ENCODE results near the gene RERE.

Gene RERE

DNA sequence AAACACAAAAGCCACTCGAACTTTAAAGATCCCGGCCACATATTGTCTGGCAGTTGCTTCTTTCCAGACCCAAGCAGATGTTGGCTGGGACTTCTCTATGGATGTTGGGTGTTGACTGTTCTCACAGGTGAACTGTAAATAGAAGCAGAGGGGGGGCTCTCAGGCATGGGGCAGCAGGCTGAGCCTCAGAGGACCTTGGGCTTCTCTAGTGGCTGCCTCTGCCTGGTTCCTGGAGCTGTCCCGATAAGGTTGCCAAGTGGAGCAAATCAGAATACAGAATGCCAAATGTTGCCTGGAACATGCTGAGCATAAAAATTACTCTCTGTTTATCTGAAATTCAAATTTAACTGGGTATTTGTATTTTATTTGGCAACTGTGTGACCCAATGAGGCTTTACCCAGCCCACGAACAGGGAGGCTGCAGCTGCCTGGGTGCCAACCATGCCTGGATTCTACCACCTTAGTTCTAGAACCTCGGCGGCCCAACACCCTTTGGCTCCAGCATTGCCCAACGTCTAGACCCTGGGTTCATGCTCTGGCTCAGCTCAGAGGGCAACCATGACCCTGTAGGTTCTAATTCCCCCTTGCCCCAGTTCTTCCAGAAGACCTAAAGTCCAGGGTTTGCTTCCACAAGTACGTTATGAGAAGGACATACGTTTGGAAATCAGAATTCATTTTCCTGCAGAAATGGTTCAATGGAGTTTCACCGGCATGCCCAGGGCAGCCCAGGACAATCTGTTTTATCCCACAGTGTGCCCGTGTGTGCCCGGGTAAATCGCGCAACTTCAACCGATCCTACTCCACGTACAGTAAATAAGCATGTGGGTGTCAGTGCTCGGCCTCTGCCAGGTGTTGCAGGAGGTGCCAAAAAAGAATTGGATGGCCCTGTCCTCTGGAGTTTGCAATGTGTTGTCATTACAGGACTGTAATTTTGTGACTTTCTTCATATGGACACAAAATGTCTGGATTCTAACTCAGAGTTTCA, 504.9 kb downstream of the RERE start:
- FAIRE-seq: no peak

DNA sequence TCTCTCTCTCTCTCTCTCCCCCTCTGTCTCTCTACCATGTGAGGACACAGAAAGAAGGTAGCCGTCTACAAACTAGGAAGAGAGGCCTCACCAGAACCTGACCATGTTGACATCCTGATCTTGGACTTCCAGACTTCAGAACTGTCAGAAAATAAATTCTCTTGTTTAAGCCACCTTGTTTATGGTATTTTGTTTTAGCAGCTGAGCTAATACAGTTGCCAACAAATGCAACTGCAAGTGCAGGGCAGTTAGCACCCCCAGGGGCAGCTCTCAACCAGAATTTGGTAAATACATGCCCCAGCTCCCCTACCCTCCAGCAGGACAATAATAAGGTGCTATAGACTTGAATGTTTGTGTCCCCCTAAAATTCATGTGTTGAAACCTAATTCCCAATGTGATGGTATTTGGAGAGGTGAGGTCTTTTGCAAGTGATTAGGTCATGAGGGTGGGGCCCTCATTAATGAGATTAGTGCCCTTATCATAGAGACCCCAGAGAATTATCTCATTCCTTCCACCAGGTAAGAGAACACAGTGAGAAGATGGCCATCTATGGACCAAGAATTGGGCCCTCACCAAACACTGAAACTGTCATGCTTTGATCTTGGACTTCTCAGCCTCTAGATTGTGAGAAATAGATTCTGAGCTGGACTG, 506.2 kb downstream of the RERE start:
- FAIRE-seq: no peak

DNA sequence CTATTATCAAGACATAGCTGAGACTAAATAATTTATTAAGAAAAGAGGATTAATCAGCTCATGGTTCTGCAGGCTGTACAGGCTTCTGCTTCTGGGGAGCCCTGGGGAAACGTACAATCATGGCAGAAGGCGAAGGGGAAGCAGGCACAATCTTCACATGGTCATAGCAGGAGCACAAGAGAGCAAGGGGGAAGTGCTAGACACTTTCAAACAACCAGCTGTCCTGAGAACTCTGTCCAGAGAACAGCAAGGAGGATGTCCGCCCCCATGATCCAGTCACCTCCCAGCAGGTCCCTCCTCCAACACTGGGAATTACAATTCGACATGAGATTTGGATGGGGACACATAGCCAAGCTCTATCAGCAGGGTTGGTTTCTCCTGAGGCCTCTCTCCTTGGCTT, 509.8 kb downstream of the RERE start:
- no peak for FAIRE-seq

DNA sequence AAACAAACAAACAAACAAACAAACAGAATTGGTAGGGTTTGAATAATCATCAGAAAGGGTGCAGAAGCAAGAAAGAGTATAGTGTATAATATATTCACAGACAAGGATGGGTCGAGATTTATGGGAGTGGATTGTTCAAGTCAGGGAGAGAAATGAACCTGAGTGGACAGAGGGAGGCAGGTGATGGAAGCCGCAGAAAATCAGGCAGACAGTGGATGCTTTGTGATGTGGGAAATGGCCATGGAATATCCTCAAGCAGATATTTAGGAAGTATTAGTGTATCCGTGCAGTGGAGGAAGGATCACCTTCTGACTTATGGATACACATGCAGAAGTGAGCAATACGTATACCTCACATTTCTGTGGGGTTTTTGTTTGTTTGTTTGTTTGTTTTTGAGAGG, 513.6 kb downstream of the RERE start:
- FAIRE-seq: no peak

DNA sequence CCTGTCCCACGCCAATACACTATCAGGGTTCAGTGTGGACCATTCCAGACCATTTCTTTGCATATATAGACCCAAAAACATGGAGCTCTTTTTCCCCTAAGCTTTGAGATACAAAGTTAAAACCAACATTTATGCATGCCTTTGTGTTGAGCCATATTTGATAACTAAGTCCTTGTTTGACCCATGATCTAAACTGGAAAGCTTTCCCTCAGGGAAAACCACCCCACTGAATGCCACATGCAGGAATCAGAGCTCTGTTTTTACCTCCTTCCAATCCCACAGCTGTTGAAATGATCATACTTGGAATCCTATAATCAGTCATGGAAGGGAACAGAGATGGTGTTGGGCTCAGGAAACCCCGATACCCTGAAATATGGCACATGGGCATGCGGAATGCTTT, 514.3 kb downstream of the RERE start:
- no peak for FAIRE-seq

Measured in colon (tissue), 2 donors.